OCI-LY7 (cell line): ENCODE measurements around the gene SLC16A10. TPM values are rescaled to one million over a fixed set of nuclear protein-coding genes. Genes with fewer than 3 reads are reported as not detected.

Experiments
- BruUV-seq: library from RNA; stranded (reverse); fragments of 400-500 nt; replicated peaks from 2 replicates; lab custom pipeline; 2021; lab: Mats Ljungman, UMichigan
- CTCF ChIA-PET: fragments of 300-600 bp; sonication (Branson Sonifier 250); formaldehyde crosslinking; loops from one replicate; lab custom pipeline; 2022; ENCODE audit warnings: antibody characterized with exemption; ENCODE audit not compliant: unreplicated experiment; lab: Charles Lee
- POLR2A ChIA-PET: fragments of 300-600 bp; sonication (Branson Sonifier 250); formaldehyde crosslinking; loops from one replicate; lab custom pipeline; 2022; ENCODE audit warnings: antibody characterized with exemption; lab: Charles Lee
- DNase-seq: peaks from one replicate; pipeline ENCODE4 v3.0.0-alpha.2; 2015; ENCODE audit warnings: low spot score
- H2AFZ ChIP-seq: fragments of 200-600 bp; sonication (generic), shearing (Covaris generic); 2 replicates; pipeline ENCODE4 v1.6.1; 2014; ENCODE audit warnings: mild to moderate bottlenecking, antibody characterized with exemption, low read length, moderate library complexity
- H3K27ac ChIP-seq: fragments of 200-600 bp; sonication (generic); 2 replicates; pipeline ENCODE4 v1.5.1; 2014; ENCODE audit warnings: mixed run types, low read depth, mild to moderate bottlenecking, moderate library complexity, low read length, inconsistent platforms; ENCODE audit not compliant: poor library complexity, severe bottlenecking
- H3K36me3 ChIP-seq: fragments of 200-600 bp; sonication (generic); 2 replicates; pipeline ENCODE4 v1.6.1; 2014; ENCODE audit warnings: mild to moderate bottlenecking, antibody characterized with exemption, low read length, moderate library complexity, mixed read lengths; ENCODE audit not compliant: insufficient read depth
- H3K4me1 ChIP-seq: fragments of 200-600 bp; sonication (generic); 2 replicates; pipeline ENCODE4 v1.5.1; 2014; ENCODE audit warnings: mild to moderate bottlenecking, low read length; ENCODE audit not compliant: insufficient read depth, poor library complexity, severe bottlenecking
- H3K4me2 ChIP-seq: fragments of 200-600 bp; sonication (generic); 2 replicates; pipeline ENCODE4 v1.6.1; 2014; ENCODE audit warnings: mild to moderate bottlenecking, low read length
- H3K4me3 ChIP-seq: fragments of 200-600 bp; sonication (generic); 2 replicates; pipeline ENCODE4 v1.5.1; 2014; ENCODE audit warnings: mild to moderate bottlenecking, low read depth, low read length; ENCODE audit not compliant: poor library complexity, severe bottlenecking
- H3K79me2 ChIP-seq: fragments of 200-600 bp; sonication (generic); 2 replicates; pipeline ENCODE4 v1.6.1; 2016; ENCODE audit warnings: low read depth, mild to moderate bottlenecking, low read length, moderate library complexity, mixed read lengths; ENCODE audit not compliant: insufficient read depth
- H3K9me2 ChIP-seq: fragments of 200-600 bp; sonication (generic); 2 replicates; pipeline ENCODE4 v1.6.1; 2016; ENCODE audit warnings: mild to moderate bottlenecking, low read length, mixed read lengths; ENCODE audit not compliant: insufficient read depth
- H3K9me3 ChIP-seq: fragments of 200-600 bp; sonication (generic); 2 replicates; pipeline ENCODE4 v1.6.1; 2014; ENCODE audit warnings: mild to moderate bottlenecking, mixed run types, low read length, mixed read lengths
- H4K20me1 ChIP-seq: fragments of 200-600 bp; sonication (generic); 2 replicates; pipeline ENCODE4 v1.6.1; 2014; ENCODE audit warnings: mild to moderate bottlenecking, antibody characterized with exemption, low read length, moderate library complexity, mixed read lengths; ENCODE audit not compliant: insufficient read depth
- CTCF ChIP-seq: fragments of 200-600 bp; sonication (generic); conservative IDR thresholded peaks from 2 replicates; pipeline ENCODE4 v1.5.1; 2014; ENCODE audit warnings: mild to moderate bottlenecking, antibody characterized with exemption, low read length, moderate library complexity, mixed read lengths
- EZH2phosphoT487 ChIP-seq: fragments of 200-600 bp; sonication (generic); IDR thresholded peaks from 2 replicates; pipeline ENCODE4 v1.6.1; 2018; ENCODE audit warnings: low read depth, borderline replicate concordance, mild to moderate bottlenecking, mixed run types, antibody characterized with exemption, low read length, moderate library complexity, mixed read lengths
- intact Hi-C: fragments of 100-400 bp; cut with micrococcal nuclease; formaldehyde crosslinking; loops from one replicate; pipeline ENCODE4 v1.10.0; 2022; ENCODE audit not compliant: unreplicated experiment
- total RNA-seq, 2 experiments: library from RNA; depleted of rRNA in 1 of 2; stranded (reverse); fragments of >200 nt in 1 of 2; shearing (Covaris generic) in 1 of 2; gene quantifications; 2 replicates each; pipeline ENCODE4 v1.2.3, GENCODE V29; 2014 to 2022

The SLC16A10 gene
- total RNA-seq, 2 experiments from 2014 or later: not detected

GRCh38 chr6:111277819-111278218 is 190.5 kb downstream of the SLC16A10 start:
- Histone ChIP-seq H4K20me1 (no peaks in the 10 kb centered on the region), H3K4me3 (no peak overlapping the region), H3K9me3 (peaks cover 29% of the 10 kb centered on the region), H3K79me2 (no peaks in the 10 kb centered on the region), H3K9me2 (no peaks in the 10 kb centered on the region), H2AFZ (no peak overlapping the region), H3K4me2 (no peak overlapping the region), H3K4me1 (no peaks in the 10 kb centered on the region), H3K27ac (no peak overlapping the region), H3K36me3 (peaks cover 93% of the 10 kb centered on the region)
- intact Hi-C loops: no loop called here
- TF ChIP-seq CTCF (no peak), EZH2phosphoT487 (no peak)
- DNase-seq: no peak
- CTCF ChIA-PET: no interaction called here
- POLR2A ChIA-PET: interaction anchor here (0.9 to 1.2 kb wide), 2 partner anchors 15 to 73 kb away, joined by 3 read pairs; no protein-coding TSS in a partner anchor
- no TSS peak for BruUV-seq

- TF ChIP-seq CTCF (no peak), EZH2phosphoT487 (no peak)
- Histone ChIP-seq H3K4me1 (peaks cover 3% of the 10 kb centered on the region), H3K9me2 (no peaks in the 10 kb centered on the region), H2AFZ (no peak overlapping the region), H3K27ac (no peak overlapping the region), H3K4me2 (no peak overlapping the region), H3K36me3 (peaks cover 93% of the 10 kb centered on the region), H3K4me3 (no peak overlapping the region), H3K79me2 (no peaks in the 10 kb centered on the region), H4K20me1 (no peaks in the 10 kb centered on the region), H3K9me3 (peaks cover 29% of the 10 kb centered on the region)
- ChIA-PET CTCF (no interaction called here), POLR2A (no interaction called here)
- no peak for DNase-seq
- no TSS peak for BruUV-seq
- intact Hi-C loops: no loop called here
Observed at GRCh38 chr6:111278731-111279130, 191.4 kb downstream of the SLC16A10 start.

- no peak overlapping the region for H2AFZ ChIP-seq
- no peak overlapping the region for H3K4me2 ChIP-seq
- DNase-seq: no peak
- POLR2A ChIA-PET: no interaction called here
- H3K4me1 ChIP-seq: peaks cover 14% of the 10 kb centered on the region
- no peaks in the 10 kb centered on the region for H4K20me1 ChIP-seq
- CTCF ChIA-PET: no interaction called here
- H3K27ac ChIP-seq: no peak overlapping the region
- H3K4me3 ChIP-seq: no peak overlapping the region
- TF ChIP-seq CTCF: no peak
- TF ChIP-seq EZH2phosphoT487: no peak
- BruUV-seq: no TSS peak
- H3K9me3 ChIP-seq: peaks cover 15% of the 10 kb centered on the region; the same call in 1 of the 2 replicates
- H3K9me2 ChIP-seq: no peaks in the 10 kb centered on the region
- intact Hi-C loops: no loop called here
- H3K36me3 ChIP-seq: peaks cover 76% of the 10 kb centered on the region
- H3K79me2 ChIP-seq: no peaks in the 10 kb centered on the region
Observed at GRCh38 chr6:111280445-111280955, 193.2 kb downstream of the SLC16A10 start.
